ENCODE results near the gene ADCY5. TPM values are rescaled to one million over a fixed set of nuclear protein-coding genes. Genes with fewer than 3 reads are reported as not detected.

ADCY5 gene
- total RNA-seq, 1 donor from 2014 or later, result 32.2 TPM

- H3K4me1 ChIP-seq, result no peaks in the 10 kb centered on the region
- H3K27me3 ChIP-seq, result no peaks in the 10 kb centered on the region
- no peak overlapping the region for H3K4me3 ChIP-seq
- no peak for TF ChIP-seq CTCF (IDR thresholded peaks at IDR 0.05)
- intact Hi-C loops (cut with DNase I), result no loop called here
- H3K27ac ChIP-seq, result no peak overlapping the region
- no peaks in the 10 kb centered on the region for H3K9me3 ChIP-seq
- no peak for DNase-seq (ENCODE audit: low spot score in 2 of 2)
- no peaks in the 10 kb centered on the region for H3K36me3 ChIP-seq
Observed at GRCh38 chr3:123457841-123458240, 9.0 kb upstream of the ADCY5 start.

GRCh38 chr3:123453675-123454074 lies 4.8 kb upstream of the ADCY5 start:
- intact Hi-C loops (cut with DNase I), result no loop called here
- TF ChIP-seq CTCF (IDR thresholded peaks at IDR 0.05), result no peak

GRCh38 chr3:123451186-123451585 lies 2.3 kb upstream of the ADCY5 start:
- TF ChIP-seq CTCF (IDR thresholded peaks at IDR 0.05), result no peak
- no peaks in the 10 kb centered on the region for H3K4me1 ChIP-seq
- H3K4me3 ChIP-seq, result no peak overlapping the region
- intact Hi-C loops (cut with DNase I), result no loop called here
- H3K27me3 ChIP-seq, result peaks cover 4% of the 10 kb centered on the region
- DNase-seq (ENCODE audit: low spot score in 2 of 2), result no peak
- no peaks in the 10 kb centered on the region for H3K36me3 ChIP-seq
- H3K27ac ChIP-seq, result no peak overlapping the region
- H3K9me3 ChIP-seq, result no peaks in the 10 kb centered on the region

More at GRCh38 chr3:123453675-123454074, 4.8 kb upstream of the ADCY5 start:
- H3K4me3 ChIP-seq, result no peak overlapping the region
- H3K36me3 ChIP-seq, result no peaks in the 10 kb centered on the region
- DNase-seq (ENCODE audit: low spot score in 2 of 2), result no peak
- H3K27ac ChIP-seq, result no peak overlapping the region
- no peaks in the 10 kb centered on the region for H3K4me1 ChIP-seq
- H3K9me3 ChIP-seq, result no peaks in the 10 kb centered on the region
- no peaks in the 10 kb centered on the region for H3K27me3 ChIP-seq

GRCh38 chr3:123449997-123450604 lies 1.2 kb upstream of the ADCY5 start:
- peak in 1 of 3 experiments; percentile 3 for TF ChIP-seq CTCF (IDR thresholded peaks at IDR 0.05)
- Histone ChIP-seq H3K27me3 (peaks cover 4% of the 10 kb centered on the region), H3K9me3 (no peaks in the 10 kb centered on the region), H3K4me3 (peak overlapping the region; percentile 74 to 97), H3K27ac (peak overlapping the region; percentile 88 to 96), H3K36me3 (no peaks in the 10 kb centered on the region), H3K4me1 (peaks cover 0 to 3% of the 10 kb centered on the region in 2 donors)
- intact Hi-C loops (cut with DNase I), result loop anchor here (2.0 to 5.0 kb wide), 4 partner anchors 38 to 103 kb away; no protein-coding TSS in a partner anchor
- peak in 1 of 2 donors; percentile 78 for DNase-seq (ENCODE audit: low spot score in 2 of 2)

- intact Hi-C loops (cut with DNase I), result loop anchor here (2.0 to 5.0 kb wide), 4 partner anchors 37 to 103 kb away; no protein-coding TSS in a partner anchor
- Histone ChIP-seq H3K4me1 (peaks cover 0 to 10% of the 10 kb centered on the region in 2 donors), H3K36me3 (no peaks in the 10 kb centered on the region), H3K4me3 (peak overlapping the region; percentile 74 to 97), H3K9me3 (no peaks in the 10 kb centered on the region), H3K27ac (peak overlapping the region; percentile 88 to 96), H3K27me3 (peaks cover 4% of the 10 kb centered on the region)
- DNase-seq (ENCODE audit: low spot score in 2 of 2), result no peak
- no peak for TF ChIP-seq CTCF (IDR thresholded peaks at IDR 0.05)
Observed at GRCh38 chr3:123449102-123449996, 459 bp upstream of the ADCY5 start.
